ENCODE results near the gene HOXA5. TPM values are rescaled to one million over a fixed set of nuclear protein-coding genes. Genes with fewer than 3 reads are reported as not detected.

Gene HOXA5
- total and polyA plus RNA-seq, 10 of the 15 experiments (the other 5 are each of a cell fraction or from before 2014, with no cell fraction given): 0.05 to 0.13 TPM; not detected in 8

- FAIRE-seq: no peak
- in situ Hi-C loops (cut with MboI): loop anchor here (25.0 kb wide), 1 partner anchor 1064 kb away; no protein-coding TSS in a partner anchor
- ChIA-PET RAD21 (ENCODE audit: unreplicated experiment) (interaction anchor here (0.8 to 2.8 kb wide), 9 partner anchors 17 to 782 kb away, joined by 3 to 10 read pairs (median 4); partner anchors contain the start of gene HOXA1), SMC1A (ENCODE audit: uncharacterized antibody, unreplicated experiment) (interaction anchor here (1.1 to 3.2 kb wide), 9 partner anchors 8 to 1259 kb away, joined by 3 to 17 read pairs (median 4); partner anchors contain the start of gene SKAP2), CTCF (interaction anchor here (0.8 to 5.5 kb wide), 16 partner anchors 8 to 1257 kb away, joined by 3 to 38 read pairs (median 6); no protein-coding TSS in a partner anchor), POLR2A (no interaction called here)
- Histone ChIP-seq H4K20me1 (ENCODE audit: control insufficient read depth, insufficient read depth) (no peaks in the 10 kb centered on the region), H3K4me2 (ENCODE audit: control insufficient read depth, insufficient read depth) (peak overlapping the region; percentile 91), H2AFZ (ENCODE audit: control insufficient read depth, low read depth, low read length) (peak overlapping the region; percentile 77; the same call in 1 of the 2 replicates), H3K27ac (ENCODE audit: control insufficient read depth, insufficient read depth) (no peak overlapping the region), H3K9ac (ENCODE audit: control insufficient read depth, insufficient read depth, low read length) (no peak overlapping the region), H3K79me2 (ENCODE audit: control insufficient read depth, insufficient read depth, low read length) (no peaks in the 10 kb centered on the region), H3K27me3 (replicated peaks in 1 of 2; ENCODE audit: control insufficient read depth in 2 of 2, insufficient read depth in 2 of 2, low read length in 1 of 2) (peaks cover 20 to 63% of the 10 kb centered on the region in 2 experiments), H3K36me3 (ENCODE audit: control insufficient read depth in 2 of 2, insufficient read depth in 2 of 2, low read length in 1 of 2) (no peaks in the 10 kb centered on the region), H3K9me3 (replicated peaks; ENCODE audit: control insufficient read depth, insufficient read depth, low read length) (no peaks in the 10 kb centered on the region; the same call in 2 of the 3 replicates), H3K4me3 (peak overlapping the region; percentile 67), H3K4me1 (ENCODE audit: control insufficient read depth, insufficient read depth, low read length) (no peaks in the 10 kb centered on the region; the same call in 1 of the 2 replicates)
- intact Hi-C loops (cut with micrococcal nuclease; ENCODE audit: unreplicated experiment): no loop called here
- no peak for DNase-seq (ENCODE audit: low read depth, low spot score)
- BruUV-seq (replicated peaks): no TSS peak
- WGBS (ENCODE audit: insufficient coverage, insufficient replicate concordance, low lambda C conversion rate, missing lambda C conversion rate): under 1% methylated on average over 27 of the region's 27 CpGs
- no peak for ATAC-seq
- TF ChIP-seq EED (IDR thresholded peaks at IDR 0.05; ENCODE audit: low read depth): no peak
- peak in 1 of 3 experiments; percentile 6; a peak in 1 of 6 replicates for TF ChIP-seq CTCF (IDR thresholded peaks at IDR 0.05 in 2 of 3, conservative IDR thresholded peaks at IDR 0.05 in 1 of 3; ENCODE audit: control insufficient read depth in 2 of 3, extremely low read depth in 1 of 3, insufficient read depth in 1 of 3, low read depth in 3 of 3, low read length in 3 of 3)
- no peak for TF ChIP-seq BCL11A (IDR thresholded peaks at IDR 0.05; ENCODE audit: low read depth, low read length)
- 0 out of 3 replicates have a peak, but pooled peaks of 1 of the 2 experiments have one; percentile 10 for TF ChIP-seq EGR1 (IDR thresholded peaks at IDR 0.05; ENCODE audit: borderline replicate concordance in 1 of 2, low read depth in 2 of 2, low read length in 2 of 2)
These were observed 8.0 kb upstream of the HOXA5 start for GRCh38 chr7:27151341-27151930.
